ENCODE results near the gene ZNF76. TPM values are rescaled to one million over a fixed set of nuclear protein-coding genes. Genes with fewer than 3 reads are reported as not detected.

ZNF76 gene
- total RNA-seq (2014; rRNA removed; shearing (Covaris generic)): 12.4 and 12.7 TPM in 2 replicates

GRCh38 chr6:35259194-35259947, at the start of gene ZNF76:
Gene ZNF76, plus strand, starts transcription at chr6:35259735. Its CDS starts 21,417 bp downstream, at chr6:35281152.
- peak; percentile 94 for DNase-seq (ENCODE audit: low read depth)

DNA sequence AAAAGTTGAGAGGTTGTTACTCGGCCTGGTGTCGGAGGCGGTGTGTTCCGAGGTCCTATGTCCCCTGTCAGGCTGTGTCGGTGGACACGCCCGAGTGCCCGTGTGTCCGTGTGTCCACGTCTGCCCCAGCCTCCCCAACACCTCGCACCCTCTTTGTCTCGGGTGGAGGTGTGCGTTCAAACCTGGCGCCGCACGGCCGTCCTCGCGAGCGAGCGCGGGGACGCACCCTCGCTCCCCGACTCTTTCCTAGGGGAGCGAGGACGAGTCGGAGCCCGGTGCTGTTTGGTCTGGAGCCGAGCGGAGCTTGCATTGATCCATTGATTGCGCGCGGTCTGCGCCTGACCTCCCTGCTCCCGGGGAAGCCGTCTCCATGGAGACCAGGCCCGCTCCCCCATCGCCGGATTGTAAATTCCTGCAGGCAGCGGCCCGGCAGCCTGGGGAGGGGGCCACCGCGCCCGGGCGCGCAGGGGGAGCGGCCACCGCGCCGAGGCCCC, 46.2 kb upstream of the ZNF76 start:
- DNase-seq (ENCODE audit: low read depth): no peak

DNA sequence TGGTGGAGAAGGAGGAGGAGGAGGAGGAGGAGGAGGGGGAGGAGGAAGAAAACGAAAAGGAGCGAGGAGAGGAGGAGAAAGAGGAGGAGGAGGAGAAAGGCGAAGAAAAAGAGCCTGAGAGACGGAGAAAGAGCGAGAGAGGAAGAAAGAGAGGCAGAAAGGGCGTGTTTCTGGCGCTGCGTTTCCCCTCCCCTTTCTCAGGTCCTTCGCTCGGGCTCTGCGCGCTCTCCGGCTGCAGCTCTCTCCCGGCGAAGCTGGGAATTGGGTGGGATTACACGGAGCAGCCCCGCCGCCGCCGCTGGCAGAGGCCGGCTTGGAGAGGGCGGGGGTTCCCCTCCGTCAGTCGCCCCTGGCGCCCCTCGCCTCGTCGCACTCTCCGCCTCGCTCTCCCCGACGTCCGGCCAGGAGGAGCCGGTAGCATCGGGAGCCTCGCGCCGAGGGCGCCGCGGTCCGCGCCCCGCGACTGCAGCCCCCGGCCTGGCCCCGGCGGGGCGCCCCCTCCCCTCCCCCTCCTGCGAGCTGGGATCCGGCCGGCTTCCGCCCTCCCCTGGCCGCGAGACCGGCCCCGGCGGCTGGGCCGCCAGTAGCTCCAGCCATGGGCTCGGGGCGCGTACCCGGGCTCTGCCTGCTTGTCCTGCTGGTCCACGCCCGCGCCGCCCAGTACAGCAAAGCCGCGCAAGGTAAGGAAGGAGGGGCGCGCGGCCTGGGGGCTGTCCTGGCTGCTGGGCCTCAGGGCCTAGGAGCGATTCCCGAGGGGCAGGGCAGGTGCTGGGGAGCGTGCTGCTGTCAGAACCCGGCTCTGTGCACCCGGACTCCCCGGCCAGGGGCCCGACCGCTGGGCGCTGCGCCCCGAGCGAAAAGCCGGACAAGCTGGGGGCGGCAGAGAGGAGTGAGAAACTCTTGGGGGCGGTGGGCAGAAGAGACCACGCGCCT, 45.4 kb upstream of the ZNF76 start, which contains the start of gene SCUBE3:
SCUBE3 (plus strand) TSS at position 133 of the 933 bp plus-strand sequence; CDS start at position 596, 463 bp downstream.
- no peak for DNase-seq (ENCODE audit: low read depth)

GRCh38 chr6:35214869-35215664, 44.5 kb upstream of the ZNF76 start:
- DNase-seq (ENCODE audit: low read depth): no peak

DNA sequence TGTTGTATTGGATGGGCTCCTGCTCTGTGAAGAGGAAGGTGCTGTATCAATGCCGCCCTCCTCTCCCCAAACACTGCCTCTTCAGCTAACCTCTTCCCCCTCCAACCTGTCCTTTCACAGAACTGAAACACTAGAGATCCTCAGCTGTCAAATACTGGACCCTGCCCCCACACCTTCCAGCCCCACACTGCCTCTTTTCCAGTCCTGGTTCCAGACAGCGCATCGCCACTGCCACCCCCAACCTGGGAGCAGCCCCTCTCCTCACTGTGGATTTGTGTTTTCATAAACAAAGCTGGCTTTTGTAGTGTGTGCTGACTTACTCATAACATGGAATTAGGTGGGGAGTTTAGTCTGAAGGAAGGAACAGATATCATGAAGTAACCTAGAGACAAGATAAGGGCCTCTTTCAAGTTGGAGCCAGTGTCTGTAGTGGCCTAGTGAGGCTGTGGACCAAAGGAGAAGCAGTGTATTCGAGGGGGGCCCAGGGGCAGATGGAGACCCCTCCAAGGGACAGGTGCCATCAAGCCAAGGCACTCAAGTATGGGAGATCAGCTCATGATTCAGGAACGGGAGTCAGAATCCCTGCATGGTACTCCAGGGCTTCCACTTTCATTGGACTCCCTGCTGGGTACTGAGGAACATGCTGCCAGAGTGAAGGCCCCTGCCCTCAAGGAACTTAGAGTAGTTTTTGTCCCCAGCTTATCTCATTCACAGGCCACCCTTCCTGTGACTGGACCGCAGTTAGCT, 43.7 kb upstream of the ZNF76 start:
- DNase-seq (ENCODE audit: low read depth): no peak

- DNase-seq (ENCODE audit: low read depth): no peak
Observed at GRCh38 chr6:35216412-35216732, 43.2 kb upstream of the ZNF76 start.

- DNase-seq (ENCODE audit: low read depth): no peak
Observed at GRCh38 chr6:35216851-35217811, 42.4 kb upstream of the ZNF76 start.

DNA sequence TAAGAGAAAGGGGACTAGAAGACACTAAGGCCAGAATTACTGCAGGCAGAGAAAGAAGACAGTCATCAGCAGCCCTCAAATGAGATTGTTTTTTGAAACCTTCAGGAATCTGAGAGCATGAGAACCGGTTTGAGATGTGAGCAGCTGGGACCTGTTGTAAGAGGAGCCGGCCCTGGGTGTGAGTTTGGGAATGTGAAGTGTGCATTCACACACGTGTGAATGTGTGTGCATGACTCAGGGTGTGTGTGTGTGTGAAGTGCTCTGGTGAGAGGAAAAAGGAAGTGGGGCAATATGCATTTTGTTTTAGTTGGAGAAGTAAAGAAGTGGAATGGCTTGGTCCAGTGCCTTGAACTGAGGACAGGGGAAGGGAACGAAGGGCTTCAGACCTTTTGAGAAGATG, 41.5 kb upstream of the ZNF76 start:
- DNase-seq (ENCODE audit: low read depth): no peak

DNA sequence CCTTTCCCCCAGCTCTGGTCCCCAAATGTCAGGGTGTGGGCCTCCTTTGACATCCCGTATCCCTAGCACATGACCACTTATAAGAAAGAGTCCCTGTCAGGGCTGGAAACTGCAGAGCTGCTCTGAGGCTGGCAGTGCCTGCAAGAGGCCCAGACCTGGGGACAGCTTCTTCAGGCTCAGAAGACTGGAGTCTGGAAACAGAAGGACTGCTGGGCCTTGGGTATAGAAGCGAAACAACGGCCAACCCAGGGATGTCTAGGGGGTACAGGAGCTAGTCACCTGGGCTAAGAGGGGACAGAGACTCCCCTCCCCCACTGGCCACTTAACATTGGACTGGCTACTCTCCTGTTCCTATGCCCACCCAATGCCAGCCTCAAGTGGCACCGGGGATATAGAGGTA, 41.1 kb upstream of the ZNF76 start:
- no peak for DNase-seq (ENCODE audit: low read depth)

GRCh38 chr6:35219683-35220326, 39.7 kb upstream of the ZNF76 start:
- DNase-seq (ENCODE audit: low read depth): no peak

DNA sequence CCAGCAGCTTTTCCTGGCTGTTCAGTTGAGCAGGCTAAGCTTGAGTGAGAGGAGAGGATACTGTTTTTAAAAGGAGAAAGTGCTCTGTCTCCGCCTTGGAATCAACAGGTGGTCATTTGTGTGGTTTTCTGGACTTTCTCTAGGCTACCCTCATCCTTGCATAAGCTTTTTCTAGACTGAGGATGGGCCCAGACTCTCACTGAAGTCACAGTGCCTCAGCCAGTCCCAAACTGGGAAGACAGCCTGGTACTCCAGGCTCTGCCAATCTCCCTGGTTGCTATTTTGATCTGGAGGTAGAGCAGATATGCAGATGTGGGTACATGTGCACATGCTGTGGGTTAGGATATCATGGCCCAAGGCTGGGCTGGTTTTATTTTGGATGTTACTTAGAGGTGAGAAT, 38.8 kb upstream of the ZNF76 start:
- no peak for DNase-seq (ENCODE audit: low read depth)

GRCh38 chr6:35223396-35223795, 36.1 kb upstream of the ZNF76 start:
- no peak for DNase-seq (ENCODE audit: low read depth)

GRCh38 chr6:35224720-35225119, 34.8 kb upstream of the ZNF76 start:
- peak; percentile 41 for DNase-seq (ENCODE audit: low read depth)

GRCh38 chr6:35228481-35228880, 31.1 kb upstream of the ZNF76 start:
- DNase-seq (ENCODE audit: low read depth): no peak

DNA sequence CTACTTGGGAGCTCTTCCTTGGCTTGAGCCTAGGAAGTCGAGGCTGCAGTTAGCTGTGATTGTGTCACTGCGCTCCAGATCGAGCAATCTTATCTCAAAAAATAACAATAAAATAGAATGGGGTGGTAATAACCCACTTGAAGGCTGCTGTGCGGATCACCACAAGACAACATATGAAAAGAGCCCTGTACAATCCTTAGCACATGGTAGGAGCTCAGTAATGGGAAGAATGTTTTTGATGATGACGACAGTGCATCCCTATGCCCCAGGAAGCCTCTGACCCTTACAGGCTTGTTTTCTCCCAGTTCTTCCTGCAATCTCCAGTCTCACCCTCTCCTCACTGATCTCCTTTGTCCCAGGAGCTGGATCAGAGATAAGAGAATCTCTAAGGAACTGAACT, 30.2 kb upstream of the ZNF76 start:
- DNase-seq (ENCODE audit: low read depth): no peak

GRCh38 chr6:35230498-35230897, 29.0 kb upstream of the ZNF76 start:
- DNase-seq (ENCODE audit: low read depth): no peak

DNA sequence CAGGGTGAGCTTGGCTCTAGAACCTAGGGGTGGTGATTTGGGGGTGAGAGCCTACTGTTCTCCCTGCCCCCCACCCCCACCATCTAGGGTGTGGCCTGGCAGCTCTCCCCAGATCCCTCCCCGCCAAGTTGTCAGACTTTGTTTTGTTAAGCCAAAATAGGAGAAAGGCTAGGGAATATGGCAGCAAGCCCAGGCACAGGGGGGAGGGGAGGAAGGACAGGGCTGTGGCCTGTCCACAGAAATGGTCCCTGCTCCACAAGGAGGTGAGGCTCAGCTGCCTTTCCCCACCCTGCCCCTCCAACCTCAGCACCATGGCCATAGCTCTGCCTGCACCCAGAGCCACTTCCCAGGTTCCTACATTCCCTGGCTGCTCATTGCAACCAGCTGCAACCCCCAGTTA, 28.6 kb upstream of the ZNF76 start:
- DNase-seq (ENCODE audit: low read depth): no peak

DNA sequence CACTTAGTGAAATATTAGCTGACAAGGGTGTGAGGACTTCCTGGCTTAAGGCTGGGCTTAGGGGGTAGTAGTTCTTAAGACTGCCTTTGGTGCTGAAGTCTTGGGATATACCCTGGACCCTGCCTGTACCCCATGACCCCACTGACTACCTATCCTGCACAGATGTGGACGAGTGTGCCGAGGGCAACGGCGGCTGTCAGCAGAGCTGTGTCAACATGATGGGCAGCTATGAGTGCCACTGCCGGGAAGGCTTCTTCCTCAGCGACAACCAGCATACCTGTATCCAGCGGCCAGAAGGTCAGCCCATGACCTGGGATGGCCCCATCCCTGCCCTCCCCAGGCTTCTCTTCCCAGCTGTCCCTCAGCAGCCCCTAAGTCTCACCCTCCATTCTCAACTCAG, 28.0 kb upstream of the ZNF76 start:
- DNase-seq (ENCODE audit: low read depth): no peak

- no peak for DNase-seq (ENCODE audit: low read depth)
Observed at GRCh38 chr6:35234901-35235300, 24.6 kb upstream of the ZNF76 start.
